ENCODE results near the gene TMEM208.
A peak's percentile ranks its signal among the peaks of the same experiment; 100 is the strongest.

Gene TMEM208

DNA sequence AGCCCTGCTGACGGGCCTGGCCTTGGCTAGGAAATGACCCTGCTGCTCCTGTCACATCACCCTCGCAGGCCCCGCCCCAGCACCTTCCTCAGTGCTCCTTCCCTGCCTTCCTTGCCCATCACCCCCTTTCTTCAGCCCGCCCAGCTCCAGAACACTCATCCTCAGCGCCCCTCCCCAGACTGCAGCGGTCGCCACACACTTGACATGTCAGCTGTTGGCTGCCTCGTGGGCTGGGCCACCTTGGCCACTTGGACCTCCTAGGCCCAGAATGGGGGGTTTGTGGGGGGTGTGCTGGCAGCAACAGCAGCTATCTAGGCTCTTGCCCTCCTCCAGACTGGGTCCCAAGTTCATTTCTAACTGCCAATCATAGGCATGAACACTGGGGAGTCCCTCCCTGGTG lies 17.4 kb upstream of the TMEM208 start:
- DNase-seq (ENCODE audit: low read depth in 2 of 2) = no peak

DNA sequence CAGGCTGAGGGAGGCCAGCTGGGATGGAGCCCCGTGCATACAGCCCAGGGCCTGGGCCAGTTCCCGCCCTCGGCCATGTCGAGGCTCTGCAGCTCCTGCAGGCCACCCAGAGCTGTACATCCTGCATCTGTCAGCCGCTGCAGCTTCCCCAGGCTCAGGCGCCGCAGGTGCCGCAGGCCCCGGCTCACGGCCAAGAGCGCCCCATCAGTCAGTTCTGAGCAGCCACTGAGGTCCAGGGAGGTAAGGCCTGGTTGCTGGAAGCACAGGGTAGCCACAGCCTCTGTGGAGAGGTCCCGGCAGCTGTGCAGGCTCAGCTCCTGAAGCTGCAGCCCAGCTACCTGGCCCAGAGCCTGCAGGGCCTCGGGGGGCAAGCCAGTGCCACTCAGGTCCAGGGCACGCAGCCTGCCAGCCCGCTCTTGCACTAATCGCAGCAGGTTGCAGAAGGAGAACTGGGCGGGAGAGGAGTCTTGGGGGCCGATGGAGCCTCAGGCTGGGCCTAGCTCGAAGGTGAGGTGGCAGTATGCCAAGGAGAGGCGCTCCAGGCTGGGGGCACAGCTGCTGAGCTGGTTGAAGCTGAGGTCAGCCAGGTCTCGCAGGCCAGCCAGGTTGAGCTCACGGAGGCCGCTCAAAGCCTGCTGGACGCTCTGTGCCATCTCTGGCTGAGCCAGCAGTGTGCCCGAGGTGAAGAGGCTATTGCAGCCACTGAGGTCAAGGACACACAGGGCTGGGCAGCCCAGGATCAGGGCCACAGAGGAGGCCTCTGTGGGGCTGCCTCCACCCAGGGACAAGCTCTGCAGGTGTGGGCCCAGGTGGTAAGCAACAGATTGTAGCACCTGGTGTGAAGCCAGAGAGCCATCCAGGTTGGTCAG lies 16.6 kb upstream of the TMEM208 start:
- DNase-seq (ENCODE audit: low read depth in 2 of 2) = no peak

DNA sequence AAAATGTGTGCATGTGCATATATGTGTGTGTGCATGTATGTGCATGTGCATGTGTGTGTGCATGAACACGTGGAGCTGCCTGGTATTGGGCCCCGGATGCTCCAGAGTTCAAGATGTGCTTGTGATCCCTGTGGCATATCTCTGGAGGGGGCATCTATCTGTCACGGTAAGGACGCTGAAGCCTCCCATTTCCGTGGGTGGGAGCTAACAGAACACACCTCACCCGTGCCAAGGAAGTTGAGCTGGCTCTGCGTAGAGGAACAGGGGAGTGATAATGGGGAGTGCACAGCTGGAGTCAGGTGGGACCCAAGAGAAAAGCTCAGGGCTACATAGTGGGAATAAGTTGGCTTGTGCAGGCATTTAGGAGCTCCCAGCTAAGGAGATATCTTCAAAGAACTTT lies 15.3 kb upstream of the TMEM208 start:
- DNase-seq (ENCODE audit: low read depth in 2 of 2) = no peak

DNA sequence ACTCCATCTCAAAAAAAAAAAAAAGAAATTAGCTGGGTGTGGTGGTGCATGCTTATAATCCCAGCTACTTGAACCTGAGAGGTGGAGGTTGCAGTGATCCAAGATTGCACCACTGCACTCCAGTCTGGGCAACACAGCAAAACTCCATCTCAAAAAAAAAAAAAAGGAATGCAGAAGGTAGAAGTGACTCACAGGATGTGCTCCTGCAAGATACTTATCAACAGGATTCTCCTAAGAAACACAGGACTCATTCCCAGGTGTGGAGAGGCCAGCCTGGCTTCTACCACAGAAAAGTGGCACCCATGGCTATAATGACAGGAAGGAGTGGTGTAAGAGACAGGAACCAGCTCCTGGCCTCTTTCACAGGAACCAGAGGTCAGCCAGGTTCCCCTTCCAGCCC lies 14.2 kb upstream of the TMEM208 start:
- no peak for DNase-seq (ENCODE audit: low read depth in 2 of 2)

DNA sequence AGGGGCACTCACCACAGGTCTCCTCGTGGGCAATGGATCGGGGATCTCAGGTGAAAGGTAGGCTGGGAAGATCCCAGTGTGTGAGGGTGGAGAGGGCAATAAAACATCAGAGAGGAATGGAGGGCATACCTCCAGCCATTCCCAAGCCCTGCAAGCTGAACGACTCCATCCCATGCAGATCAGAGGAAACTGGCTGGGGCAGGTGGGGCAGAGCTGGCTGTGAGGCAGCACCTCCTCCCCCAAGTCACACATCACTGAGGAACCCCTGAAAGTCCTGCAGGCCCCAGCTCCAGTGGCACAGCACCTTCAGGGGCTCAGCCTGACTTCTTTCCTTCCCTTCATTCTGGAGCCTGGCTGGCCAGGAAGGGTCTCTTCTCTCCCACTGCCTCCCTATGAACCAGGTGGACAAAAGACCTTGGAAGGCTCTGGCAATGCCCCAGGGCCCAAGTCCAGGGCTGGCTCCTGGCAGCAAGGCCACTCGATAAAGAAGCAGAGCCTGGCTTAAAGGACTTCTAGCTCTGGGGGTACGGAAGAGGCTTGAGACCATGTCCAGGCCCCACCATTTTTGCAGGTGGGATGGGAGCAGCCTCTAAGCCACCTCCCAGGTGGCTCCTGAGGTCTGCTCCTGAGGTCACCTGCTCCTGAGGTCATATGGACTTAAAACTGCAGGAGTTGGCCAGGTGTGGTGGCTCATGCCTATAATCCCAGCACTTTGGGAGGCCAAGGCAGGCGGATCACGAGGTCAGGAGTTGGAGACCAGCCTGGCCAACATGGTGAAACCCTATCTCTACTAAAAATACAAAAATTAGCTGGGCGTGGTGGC lies 13.5 kb upstream of the TMEM208 start:
- no peak for DNase-seq (ENCODE audit: low read depth in 2 of 2)

DNA sequence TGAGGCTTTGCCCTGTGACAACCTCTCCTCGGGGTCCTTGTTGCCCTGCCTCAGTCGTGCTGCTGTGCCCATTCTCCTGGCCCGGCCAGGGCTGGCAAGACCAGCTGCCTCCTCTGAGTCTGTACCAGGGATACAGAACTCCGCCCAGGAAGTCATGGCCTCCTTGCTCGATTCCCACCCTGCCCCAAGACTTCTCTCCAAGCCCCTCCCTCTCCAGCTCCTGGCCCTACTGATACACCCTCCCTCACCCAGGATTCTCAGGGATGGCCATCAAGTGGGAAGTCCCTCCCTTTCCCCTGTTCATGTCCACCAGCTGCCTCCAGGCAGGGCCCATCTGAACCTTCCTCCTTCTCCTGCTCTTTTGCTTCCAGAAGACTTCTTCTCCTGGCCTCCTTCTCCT lies 11.2 kb upstream of the TMEM208 start:
- DNase-seq (ENCODE audit: low read depth in 2 of 2) = no peak

DNA sequence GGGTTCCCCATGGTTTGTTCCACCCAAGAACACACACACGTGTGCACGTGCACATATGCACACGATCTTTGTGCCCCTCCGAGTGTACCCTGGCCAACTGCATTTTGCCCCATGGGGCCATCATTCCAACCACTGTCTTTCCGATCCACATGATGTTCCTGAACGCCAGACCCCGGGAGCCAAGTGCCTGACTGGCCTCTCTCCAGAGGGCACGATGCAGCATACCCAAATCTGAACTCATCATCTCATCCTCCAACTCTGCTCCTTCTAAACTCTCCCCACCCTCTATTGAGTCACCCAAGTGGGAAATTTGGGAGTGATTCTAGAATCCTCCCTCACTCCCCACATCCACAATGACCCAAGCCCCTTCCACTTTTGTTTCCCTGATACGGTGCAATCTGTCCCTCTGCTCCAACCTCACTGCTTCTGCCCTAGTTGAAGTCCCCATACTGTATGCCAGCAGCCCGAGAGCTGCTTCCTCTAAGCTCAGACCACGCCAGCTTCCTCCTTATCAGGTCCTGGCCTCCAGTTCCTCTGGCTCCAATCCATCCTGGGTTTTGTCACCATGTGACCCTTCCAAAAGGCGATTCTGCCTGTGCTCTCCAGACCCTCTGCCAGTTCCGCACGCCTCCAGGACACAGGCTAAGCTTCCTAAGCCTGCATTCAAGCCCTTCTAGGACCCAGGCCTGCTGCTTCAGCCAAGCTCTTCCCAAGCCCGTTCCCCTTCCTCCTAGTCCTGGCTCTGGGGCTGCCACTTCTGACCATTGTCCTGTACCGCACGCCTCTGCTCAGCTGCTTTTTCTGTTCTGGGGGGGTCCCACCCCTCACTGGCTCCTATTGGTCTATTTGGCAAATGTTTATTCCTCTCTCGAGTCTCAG lies 10.1 kb upstream of the TMEM208 start:
- DNase-seq (ENCODE audit: low read depth in 2 of 2) = no peak

DNA sequence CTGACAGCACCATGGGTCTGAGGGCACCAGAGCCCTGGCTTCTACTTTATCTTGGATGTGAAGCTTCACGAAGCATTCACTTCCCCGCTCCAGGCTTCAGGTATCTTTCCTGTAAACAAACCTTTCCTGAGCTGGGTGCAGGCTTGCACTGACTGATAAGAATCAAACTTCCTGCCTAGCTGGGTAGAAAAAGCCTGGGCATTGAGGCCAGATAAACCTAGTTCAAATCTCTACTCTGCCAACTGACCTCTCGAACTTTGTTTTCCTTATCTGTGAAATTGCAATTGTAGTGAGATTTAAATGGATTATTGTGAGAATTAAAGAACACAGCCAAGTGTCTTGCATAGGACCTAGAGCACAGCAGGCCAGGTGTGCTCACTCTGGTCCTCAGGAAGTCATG lies 2.9 kb upstream of the TMEM208 start:
- no peak for DNase-seq (ENCODE audit: low read depth in 2 of 2)

DNA sequence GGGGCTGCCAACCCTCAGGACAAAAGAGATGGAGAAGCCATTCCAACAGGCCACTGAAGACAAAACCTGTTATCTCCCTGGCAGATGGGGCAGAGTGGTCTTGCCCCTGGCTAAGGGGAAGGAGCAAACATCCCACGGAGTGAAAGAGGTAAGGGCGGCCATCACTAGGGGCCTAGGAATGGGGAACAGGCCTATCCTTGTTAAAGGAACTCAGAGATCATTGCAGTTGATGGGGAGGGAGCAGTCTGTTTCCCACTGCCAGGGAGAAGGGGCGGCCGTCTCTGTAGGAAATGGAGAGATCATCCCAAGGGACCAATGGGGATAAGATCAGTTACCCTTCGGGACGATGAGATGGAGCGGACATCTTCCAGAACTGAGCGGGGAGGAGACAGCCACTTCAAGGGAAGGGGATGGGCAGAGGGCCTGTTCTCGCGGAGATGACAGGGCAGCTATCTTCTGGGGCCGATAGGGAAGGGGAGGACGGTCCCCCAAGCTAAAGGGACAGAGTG lies 581 bp upstream of the TMEM208 start:
- DNase-seq (ENCODE audit: low read depth in 2 of 2) = no peak

DNA sequence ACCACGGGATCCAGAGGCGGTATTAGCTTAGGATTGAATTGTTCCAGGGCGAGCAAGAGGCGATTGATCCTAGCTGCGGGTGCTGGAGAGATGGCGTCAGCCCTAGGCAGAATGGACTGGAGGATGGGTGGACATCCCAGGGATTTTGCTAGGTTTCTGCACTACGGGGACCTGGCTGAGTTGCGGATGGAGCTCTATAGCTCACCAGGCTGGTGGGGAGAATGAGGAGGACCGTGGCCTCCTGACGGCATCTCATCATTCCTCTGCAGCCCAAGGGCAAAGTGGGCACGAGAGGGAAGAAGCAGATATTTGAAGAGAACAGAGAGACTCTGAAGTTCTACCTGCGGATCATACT lies 614 bp downstream of the TMEM208 start:
- DNase-seq (ENCODE audit: low read depth in 2 of 2) = no peak

DNA sequence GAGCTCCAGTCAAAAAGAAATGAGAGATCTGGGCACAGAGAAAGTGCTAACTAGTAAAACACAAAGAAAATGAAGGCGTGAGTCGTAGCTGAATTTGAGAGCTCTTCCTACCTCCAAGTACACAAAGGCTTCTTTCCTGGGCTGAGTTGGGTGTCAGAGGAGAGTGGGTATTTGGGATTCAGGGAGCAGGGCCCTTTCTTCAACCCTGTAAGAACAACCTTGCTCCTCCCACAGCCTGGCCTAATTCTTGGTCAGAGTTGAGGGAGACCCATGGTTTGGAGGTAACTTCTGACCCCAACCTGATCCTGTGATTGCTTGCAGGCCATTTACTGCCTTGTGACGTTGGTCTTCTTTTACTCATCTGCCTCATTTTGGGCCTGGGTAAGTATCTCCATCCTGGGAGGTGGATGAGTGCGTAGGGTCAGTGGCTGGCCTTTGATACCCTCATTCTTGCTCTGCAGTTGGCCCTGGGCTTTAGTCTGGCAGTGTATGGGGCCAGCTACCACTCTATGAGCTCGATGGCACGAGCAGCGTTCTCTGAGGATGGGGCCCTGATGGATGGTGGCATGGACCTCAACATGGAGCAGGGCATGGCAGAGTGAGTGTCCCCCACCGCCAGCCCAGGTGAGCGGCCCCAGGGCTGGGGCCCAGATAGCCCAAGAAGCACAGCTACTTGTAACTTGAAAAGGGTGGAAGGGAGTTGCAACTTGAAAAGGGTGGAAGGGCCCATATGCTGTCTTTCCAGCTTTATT lies 1.3 kb downstream of the TMEM208 start:
- DNase-seq (ENCODE audit: low read depth in 2 of 2) = no peak

DNA sequence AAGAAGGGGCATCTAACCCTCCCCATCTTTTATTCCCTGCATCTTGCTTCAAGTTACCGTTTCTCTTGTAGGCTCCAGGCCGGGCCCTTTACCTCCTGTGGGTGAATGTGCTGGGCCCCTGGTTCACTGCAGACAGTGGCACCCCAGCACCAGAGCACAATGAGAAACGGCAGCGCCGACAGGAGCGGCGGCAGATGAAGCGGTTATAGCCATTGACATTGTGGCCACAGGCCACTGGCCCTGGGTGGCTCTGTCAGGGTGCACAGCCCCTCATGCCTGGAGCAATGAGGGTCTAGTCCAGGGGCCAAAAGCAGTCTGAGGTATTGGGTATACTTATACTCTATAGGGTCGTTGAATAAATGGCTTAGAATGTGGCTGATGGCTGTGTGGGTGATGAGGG lies 2.0 kb downstream of the TMEM208 start:
- no peak for DNase-seq (ENCODE audit: low read depth in 2 of 2)

DNA sequence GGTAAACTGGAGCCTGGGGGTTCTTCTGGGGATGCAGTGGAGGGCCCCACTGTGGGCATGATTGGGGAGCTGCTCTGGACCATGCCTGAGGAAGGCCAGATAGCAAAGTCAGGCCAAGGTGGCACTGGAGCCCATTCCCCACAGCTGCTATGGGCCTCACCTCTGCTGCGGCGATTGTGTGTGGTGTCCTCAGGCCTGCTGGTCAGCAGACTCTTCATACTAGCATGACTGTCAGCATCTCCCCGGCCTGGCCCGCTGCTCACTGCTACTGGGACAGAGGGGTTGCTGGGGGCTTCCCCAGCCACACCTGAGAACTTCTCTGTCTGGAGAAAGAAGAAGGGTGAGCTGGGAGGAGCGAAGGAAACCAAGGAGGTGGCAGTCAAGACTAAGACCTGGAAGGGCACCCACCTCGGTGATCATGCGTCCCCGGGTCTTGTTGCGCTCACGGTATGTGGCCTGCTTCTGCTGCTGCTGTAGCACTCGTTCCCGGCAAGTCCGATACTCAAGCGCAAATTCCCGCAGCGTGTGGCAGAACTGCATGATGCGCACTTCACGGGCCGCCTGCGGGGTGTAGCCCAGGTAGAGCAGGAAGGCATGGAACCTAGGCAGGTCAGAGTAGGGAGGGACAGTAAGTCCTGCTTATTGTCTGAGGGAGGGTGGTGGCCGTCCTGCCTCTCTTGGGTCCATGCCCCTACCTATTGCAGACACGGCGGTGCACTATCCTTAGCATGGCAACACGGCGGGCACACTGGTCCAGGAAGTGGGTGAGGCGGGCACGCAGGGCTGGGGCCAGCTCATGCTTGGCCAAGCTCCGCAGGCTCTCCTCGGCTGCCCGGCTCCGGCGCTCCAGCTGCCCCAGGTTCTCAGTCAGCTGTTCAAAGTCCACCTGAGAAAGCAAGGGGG lies 3.2 kb downstream of the TMEM208 start:
- DNase-seq (ENCODE audit: low read depth in 2 of 2) = no peak

DNA sequence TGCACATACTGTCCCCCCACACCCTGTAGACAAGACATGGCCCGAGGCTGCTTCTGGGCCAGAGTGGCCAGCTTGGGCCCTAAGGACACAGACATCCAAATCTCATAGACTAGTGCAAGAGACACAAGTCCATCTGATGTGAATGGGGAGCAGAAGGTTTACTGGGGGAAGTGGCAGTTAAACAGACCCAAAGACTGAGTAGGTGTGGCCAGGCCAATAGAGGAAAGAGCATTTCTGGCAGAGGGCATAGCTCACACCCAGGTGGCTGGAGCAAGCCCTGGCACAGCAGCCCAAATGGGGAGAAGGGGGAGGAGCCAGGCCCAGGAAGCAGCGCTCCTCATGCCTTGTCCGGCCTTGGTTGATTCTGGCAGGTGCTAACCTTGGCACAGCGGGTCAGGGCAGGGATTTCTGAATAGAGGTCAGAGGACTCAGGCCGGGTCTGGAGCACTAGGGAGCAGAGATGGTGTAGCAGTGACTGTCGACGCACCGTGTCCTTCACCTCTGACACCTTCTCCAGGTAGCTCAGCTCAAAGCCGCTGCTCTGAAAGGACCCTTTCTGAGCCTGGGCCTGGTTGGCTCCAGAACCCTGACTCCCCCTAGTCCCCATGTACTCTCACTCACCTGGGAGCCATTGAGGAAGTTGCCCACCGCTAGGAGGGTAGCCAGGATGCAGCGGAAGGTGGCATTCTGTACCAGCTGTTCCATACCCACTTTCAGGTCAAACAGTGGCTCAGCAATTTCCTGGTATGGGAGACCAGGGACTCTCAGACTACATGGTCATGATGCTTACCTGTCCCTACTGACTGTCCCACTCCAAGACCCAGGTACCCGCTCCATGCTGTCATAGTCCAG lies 4.1 kb downstream of the TMEM208 start:
- no peak for DNase-seq (ENCODE audit: low read depth in 2 of 2)

DNA sequence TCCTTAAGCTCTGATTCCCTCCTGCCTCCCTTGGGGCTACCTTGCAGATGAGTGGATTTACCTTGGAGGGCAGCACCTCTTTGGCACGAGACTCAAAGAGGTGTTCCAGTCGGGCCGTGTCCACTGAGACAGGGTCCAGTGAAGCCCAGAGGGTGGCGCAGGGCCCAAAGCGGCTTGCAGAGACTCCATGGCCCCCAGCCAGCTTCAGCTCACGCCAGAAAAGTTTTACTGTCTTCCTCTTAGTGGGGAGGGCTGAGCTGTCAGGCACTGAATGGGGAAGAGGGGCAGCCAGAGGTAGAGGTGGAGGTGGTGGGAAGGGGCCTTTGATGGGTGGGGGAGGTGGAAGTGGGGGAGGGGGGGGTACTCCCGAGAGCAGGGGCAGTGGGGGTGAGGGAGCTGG lies 6.7 kb downstream of the TMEM208 start:
- no peak for DNase-seq (ENCODE audit: low read depth in 2 of 2)

DNA sequence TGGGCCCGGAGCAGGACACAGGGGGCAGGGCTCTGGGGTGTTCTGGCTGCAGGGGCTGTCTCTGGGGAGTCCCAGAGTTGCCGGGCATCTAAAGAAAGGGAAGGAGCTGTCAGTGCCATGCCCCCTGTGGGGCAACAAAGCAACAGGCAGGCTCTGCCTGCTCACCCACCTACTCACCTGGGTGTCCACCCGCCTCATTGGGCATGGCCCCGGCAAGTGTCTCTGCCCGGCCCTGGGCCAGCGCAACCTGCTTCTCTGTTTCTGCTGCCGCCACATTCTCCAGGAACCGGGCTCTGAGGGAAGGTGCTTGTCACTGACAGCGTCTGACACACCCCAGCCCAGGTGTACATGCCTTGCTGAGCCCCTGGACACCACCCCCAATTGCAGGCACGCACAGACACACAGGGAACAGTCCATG lies 7.3 kb downstream of the TMEM208 start:
- DNase-seq (ENCODE audit: low read depth in 2 of 2) = no peak

DNA sequence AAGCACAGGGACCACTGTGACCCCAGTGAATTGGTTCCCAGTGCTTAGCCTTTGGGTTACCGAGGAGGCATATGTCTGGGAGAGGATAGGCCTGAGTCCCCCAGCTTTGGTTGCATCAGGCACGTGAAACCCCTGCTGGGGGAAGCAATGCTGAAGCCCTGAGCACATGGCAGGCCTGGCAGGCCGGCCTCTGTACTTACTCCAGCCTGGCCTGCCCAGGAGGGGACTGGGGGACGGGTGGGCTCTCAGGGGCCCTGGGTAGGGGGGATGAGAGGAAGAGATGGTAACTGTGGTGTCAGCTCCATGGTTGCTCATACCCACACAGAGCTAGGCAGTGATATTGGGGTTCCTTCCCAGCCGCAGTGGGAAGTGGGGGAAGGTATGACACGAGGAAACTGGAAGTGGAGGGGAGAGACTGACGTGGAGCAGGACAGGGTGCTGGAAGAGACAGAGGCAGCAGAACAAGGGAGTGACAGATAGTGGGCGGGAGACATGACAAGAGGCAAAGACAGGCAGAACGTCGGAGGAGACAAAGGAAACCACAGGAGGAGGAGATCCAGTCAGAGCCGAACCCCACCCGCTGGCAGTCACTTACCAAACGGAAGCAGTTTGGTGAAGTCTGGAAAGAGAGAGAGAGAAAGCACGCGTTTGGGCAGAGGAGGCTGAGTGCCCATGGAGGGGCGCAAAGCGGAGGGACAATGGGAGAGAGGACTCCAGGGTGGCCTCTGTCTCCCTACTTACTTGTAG lies 9.1 kb downstream of the TMEM208 start:
- no peak for DNase-seq (ENCODE audit: low read depth in 2 of 2)

DNA sequence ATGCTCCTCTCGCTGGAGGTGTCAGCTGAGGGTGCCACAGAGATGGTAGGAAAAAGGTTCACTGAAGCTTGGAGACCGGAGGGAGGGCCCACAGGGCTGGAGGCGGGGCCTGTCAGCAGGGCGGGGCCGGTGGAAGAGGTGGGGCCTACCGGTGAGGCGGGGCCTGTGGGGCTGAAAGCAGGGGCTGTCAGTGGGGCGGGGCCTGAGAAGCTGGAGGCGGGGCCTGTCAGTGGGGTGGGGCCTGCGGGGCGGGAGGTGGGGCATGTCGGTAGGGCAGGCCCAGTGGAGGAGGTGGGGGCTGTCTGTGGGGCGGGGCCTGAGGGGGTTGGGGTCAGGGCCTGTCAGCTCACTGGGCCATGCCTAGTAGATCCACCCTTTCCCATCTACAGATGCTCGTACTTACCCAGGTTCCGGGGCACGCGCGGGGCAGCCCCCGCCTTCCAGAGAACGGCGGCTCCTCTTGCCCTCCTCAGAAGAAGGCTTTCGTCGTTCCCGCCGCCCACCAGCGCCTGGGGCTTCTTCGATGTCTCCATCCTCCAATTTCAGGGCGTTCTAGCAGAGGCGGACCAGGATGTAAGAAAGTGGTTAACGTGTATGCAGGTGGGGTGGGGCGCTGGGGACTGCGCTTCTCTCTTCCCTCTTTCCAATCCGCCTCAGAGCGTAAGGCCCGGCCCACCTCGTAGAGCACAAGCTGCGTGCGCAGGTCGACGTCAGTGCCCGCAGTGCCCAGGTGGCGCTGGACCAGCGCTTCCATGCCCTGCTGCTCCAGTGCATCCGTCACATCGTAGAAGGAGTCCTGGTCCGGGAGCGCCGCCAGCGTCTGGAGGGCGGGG lies 9.8 kb downstream of the TMEM208 start:
- DNase-seq (ENCODE audit: low read depth in 2 of 2) = peak; percentile 78 to 86
